WTC11 (cell line): ENCODE data around the gene TMEM164.

ENCODE experiments used
- CTCF ChIP-seq: fragments of 200-600 bp; IDR thresholded peaks from 2 replicates; pipeline ENCODE4 v1.8.0; 2022; ENCODE audit warnings: antibody characterized with exemption
- USF2 ChIP-seq: sonication (generic); formaldehyde crosslinking; IDR thresholded peaks from 2 replicates; pipeline ENCODE4 v1.8.1; 2023; ENCODE audit warnings: mild to moderate bottlenecking, missing genetic modification reagents, moderate library complexity

GRCh38 chrX:110015915-110016314, 13.0 kb downstream of the TMEM164 start:
- TF ChIP-seq USF2 (CRISPR knock-in tag), result no peak
- no peak for TF ChIP-seq CTCF
